Adipose tissue (tissue), 3 donors: ENCODE measurements around the gene PDZK1IP1. TPM values are rescaled to one million over a fixed set of nuclear protein-coding genes. Genes with fewer than 3 reads are reported as not detected.

ENCODE experiments used
- H3K27ac ChIP-seq: one replicate; pipeline ENCODE4 v1.5.1; 2013; ENCODE audit warnings: low read depth, low read length
- WGBS, 3 donors: extraction: QIAGEN DNeasy Blood & Tissue Kit; methylation state at CpG; one replicate each; pipeline ENCODE4 v1.1.7; 2013; 5-methylcytosine and 5-hydroxymethylcytosine counted together
- polyA plus RNA-seq, 3 donors: library from polyadenylated mRNA; stranded (reverse); fragments of 200-250 nt; gene quantifications; one replicate each; pipeline ENCODE4 v1.2.3, GENCODE V29; 2013
- donor health status: healthy with polysubstance abuse.
- donor health status: Bipolar disorder and iron deficiency.
- donor health status: healthy.

Gene PDZK1IP1
- polyA plus RNA-seq, 3 donors, result 9.1 to 34.6 (median 11.0) TPM

DNA sequence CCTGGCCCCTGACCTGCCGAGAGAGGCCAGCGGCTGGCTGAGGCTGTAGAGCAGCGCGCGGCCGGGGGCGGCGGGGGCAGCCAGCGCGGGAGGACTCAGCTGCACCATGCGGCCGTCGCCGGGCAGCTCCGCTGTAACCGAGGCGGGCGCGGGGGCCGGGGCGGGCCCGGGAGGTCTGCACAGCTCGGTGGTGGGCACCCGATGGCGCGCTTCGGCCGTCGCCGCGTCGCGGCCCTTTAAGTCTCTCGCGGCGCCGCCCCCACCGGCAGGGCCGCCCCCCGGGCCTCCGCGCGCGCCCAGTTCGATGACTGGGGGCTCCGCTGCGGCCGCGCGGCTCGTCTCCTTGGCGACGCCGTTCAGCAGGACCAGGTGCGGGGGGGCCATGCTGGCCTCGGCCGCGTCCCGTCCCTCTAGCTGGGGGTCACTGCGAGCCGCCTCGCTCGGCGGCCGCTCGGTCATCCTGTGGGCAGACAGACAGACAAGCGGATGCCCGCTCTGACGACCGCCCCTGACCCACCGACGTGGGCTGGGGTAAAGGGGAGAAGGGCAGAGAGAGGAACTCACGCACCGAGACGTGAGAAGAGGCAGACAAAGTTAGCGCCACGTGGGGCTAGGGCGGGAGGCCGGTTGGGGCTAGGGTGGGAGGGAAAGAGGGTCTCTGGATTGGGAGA is 35.7 kb upstream of the PDZK1IP1 start:
- 1 to 3% (median 2%) methylated on average over 56 to 78 of the region's 79 CpGs for WGBS, 3 donors
- H3K27ac ChIP-seq, result no peak overlapping the region

DNA sequence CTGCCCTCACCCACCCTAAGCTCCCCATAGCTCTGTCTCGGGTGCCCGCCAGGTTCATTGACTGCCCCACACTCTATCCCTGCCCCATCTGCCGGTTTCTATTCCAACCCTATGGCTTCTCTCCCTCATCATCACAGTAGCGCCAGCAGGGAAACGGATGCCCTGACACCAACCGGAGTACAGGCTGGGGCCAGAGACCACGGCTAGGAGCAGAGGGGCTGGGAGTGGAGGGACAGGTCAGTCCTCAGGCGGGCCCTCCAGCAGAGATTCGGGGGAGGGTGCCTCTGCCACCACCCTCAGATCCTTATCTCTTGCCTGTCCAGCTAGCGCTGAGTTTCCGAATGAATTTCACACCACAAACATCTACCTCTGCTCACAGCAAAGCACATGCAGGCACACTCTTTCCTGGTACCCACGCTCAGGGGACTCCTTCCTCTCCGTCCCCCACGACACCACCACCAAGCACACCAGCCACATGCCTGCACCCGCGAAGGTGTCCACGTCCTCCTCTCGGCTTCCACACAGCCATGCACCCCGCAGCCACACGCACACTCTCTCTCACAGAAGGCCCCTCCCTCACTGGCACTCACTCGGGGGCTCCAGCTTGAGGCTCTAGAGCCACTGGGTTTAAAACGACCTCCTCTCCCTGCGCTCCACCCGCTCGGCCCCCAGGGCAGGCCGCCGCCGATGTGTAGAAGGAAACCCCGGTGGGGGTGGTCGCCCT is 35.0 kb upstream of the PDZK1IP1 start:
- H3K27ac ChIP-seq, result no peak overlapping the region
- WGBS, 3 donors, result 7 to 16% (median 12%) methylated on average over 30 of the region's 30 CpGs

DNA sequence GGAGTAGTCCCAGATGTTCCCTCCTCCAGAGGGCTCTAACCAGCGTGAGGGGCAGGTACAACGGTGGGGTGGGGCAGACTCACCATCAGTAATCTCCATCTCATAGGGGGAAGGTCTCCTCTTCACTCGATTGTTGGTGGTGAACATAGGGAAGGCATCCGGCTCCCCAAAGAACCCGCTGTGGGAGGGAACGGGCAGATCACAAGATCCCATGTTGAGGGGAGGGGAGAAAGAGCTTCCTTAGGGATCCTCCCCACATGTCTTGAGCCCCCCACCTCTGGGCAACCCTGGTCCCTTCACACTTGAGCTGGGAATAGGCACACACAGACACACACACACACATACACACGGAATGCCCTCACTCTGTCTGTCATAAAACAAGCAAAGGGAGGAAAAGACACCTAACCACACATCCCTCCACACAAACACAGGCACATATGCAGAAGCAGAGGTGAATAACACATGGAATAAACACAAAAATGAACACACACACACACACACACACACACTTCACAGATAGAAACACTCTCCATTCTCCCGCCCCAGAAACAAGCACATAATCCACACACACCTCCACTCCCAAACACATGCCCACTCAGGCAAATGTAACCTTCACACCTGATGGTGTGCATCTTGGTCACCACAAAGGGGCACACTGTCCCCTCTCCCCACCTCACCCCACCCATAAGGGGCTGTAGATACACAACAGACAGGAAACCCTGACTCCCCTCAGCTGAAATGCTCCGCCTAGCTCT is 34.3 kb upstream of the PDZK1IP1 start:
- no peak overlapping the region for H3K27ac ChIP-seq
- 24 to 58% (median 46%) methylated on average over 9 of the region's 9 CpGs for WGBS, 3 donors

DNA sequence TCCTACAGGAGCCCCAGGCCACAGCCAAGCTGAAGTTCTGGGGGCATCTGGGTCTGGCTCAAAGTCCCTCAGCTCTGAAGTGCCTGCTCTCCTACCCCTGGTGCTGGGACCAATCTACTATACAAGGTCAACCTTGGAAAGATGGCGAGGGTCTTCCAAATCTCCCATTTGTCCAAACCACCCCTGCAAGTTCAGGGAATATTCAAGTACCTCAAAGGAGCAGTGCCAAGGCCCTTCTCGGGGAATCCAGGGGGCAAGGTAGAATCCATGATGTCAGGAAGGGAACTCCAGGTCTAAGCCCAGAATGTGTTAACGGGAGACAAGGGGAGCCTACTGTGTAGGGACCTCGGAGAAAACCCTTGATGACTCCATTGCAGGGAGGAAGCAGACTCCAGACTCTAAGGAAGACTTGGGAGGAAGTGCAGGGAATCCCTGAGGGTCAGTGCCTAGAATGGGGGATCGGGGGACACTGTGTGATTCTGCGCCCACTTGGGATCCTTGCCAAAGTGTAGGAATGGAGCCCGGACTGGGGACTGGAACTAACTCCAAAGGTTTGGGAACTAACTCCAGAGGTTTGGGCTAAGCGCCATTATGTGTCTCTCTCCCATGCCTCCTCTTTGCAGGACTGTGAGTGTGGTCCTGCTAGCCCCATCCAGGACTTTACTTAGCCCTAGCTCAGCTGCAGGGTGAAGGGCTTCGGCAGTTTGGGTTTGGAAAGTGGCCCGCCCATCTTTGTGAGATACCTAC is 33.5 kb upstream of the PDZK1IP1 start:
- 41 to 72% (median 71%) methylated on average over 10 of the region's 10 CpGs for WGBS, 3 donors

DNA sequence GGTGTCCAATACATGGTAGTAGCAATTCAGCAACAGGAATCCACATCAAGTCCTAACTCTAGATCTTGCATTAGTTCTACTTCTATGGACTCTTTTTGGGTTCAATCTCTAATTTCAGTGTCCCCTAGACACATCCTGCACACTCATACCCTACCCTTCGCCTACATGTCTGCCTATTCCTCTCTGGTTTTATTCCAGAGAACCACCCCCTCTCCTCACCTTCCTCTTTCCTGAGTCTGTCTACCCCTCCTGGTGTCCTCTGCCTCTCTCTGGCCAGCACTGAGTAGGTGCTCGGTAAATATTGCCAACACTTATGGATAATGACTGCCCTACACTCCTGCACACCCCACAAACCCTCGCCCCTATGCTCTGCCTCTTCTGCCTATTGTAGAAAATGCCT is 32.6 kb upstream of the PDZK1IP1 start:
- 80 to 95% (median 87%) methylated on average over 3 of the region's 3 CpGs for WGBS, 3 donors
- no peak overlapping the region for H3K27ac ChIP-seq

More for the DNA sequence above, 33.5 kb upstream of the PDZK1IP1 start:
- H3K27ac ChIP-seq, result no peak overlapping the region

DNA sequence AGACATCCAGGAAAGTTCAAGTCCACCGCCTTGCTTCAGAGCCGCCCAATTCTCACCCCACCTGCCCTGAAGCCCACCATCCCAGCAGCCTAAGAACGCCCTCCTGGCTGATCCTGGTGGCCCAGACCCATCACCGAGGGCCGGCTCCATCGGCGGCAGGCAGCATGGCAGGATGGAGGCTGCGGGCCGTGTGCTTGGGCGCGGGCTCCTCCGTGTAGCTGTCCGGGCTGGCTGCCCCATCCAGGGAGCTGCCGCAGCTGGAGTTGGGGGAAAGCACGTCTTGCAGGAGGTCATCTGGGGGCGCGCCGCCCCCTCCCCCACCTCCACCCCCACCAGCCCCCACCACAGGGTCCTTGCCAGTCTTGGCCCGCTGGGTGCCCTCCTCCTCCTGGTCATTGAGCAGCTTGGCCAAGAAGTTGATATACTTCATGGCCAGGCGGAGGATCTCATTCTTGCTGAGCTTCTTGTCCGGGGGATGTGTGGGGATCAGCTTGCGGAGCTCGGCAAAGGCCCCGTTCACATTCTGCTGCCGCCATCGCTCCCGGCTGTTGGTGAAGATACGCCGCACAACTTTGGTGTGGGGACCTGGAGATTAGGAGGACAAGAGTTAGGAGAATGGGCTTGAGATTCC is 29.9 kb upstream of the PDZK1IP1 start:
- H3K27ac ChIP-seq, result no peak overlapping the region
- WGBS, 3 donors, result 88 to 93% (median 92%) methylated on average over 24 to 29 of the region's 29 CpGs

DNA sequence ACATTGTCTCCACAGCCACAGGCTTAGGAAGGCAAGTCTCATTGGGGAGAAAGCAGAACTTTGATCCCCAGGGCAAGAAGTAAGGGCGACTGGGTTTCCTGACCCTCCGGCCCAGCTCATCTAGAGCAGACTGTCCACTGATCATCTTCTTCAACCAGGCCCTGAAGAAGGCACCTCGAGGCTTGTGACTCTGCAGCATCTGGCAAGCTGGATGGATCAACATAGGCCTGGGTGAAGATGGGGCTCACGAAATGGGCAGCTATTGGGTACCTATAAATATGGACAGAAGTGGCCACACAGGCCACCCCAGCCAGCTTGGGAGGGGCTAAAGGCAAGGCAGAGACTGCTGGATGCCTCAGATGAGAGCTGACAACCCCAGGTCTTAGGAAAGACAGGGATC is 29.2 kb upstream of the PDZK1IP1 start:
- 79 to 86% (median 84%) methylated on average over 4 of the region's 4 CpGs for WGBS, 3 donors
- H3K27ac ChIP-seq, result no peak overlapping the region

DNA sequence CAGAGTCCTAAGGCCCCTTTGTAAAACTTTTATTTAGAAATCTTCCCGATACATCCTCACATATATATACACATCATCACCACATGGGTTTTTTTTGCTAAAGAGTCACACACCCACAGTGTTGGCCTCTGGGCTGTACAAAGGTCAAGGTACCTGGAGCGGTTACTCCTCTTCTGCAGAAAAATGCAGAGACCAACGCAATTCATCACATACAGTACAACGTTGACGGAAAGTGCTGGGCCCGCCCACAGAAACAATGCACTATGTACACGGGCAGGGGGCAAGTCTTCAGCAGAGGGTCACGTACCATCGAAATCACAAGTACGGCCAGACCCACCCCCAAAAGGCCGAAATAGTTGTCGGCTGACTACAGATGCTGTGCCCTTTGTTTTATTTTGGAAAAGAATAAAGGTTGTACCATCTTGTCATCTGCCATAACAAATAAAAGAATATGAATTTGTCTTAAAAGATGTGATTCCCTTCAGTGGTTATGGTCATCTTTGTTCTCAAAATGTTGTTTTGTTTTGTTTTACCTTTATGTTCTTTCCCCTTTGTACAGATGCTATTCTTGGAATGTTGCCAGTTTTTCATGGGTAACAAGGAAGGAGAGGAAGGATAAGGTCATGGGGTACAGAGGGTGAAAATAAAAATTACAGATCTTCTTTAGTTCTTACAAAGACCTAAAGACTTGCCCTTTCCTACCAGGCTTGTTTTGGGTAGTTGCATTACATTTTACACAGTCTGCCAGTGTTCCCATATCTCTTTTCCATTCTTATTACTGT is 26.6 kb upstream of the PDZK1IP1 start:
- no peak overlapping the region for H3K27ac ChIP-seq
- 71 to 86% (median 82%) methylated on average over 12 of the region's 12 CpGs for WGBS, 3 donors

DNA sequence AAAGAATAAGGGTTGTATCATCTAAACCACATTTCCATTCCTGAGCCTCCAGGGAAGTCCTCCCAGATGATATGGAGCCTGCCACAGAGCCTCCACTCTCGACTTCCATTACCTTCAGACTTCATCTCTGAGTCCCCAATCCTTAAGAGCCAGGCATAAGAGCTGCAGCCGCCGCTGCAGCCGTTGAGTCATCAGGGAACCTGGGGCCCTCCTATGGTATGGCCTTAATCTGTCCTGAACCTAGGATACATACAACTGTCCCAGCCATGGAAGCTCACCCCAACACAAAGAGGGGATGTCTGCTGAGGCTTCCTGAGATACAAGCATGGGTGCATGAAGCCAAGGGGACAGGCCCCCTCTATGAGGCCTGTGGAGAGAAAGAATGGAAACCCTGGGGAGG is 25.9 kb upstream of the PDZK1IP1 start:
- WGBS, 3 donors, result 85 to 97% (median 91%) methylated on average over 4 of the region's 4 CpGs

DNA sequence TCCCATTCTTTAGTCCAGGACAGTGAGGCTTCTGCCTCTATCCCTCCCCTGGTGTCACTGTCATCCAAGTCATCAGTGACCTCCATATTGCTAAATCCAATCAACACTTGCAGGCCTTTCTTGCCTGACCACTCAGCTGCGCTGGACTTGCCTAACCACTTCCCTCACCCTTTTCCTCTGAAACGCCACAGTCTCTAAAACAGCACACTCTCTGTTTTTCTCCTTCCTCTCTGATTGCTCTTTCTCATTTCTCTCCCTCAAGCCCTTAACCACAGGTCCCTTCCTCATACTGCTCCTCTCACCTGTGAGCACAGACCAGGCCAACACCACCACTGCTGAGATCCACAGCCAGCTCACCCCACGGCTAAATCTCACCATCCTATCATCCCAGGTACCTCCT is 24.7 kb upstream of the PDZK1IP1 start:
- H3K27ac ChIP-seq, result no peak overlapping the region
- 53 to 68% (median 55%) methylated on average over 3 of the region's 3 CpGs for WGBS, 3 donors

More for the DNA sequence above, 25.9 kb upstream of the PDZK1IP1 start:
- no peak overlapping the region for H3K27ac ChIP-seq

DNA sequence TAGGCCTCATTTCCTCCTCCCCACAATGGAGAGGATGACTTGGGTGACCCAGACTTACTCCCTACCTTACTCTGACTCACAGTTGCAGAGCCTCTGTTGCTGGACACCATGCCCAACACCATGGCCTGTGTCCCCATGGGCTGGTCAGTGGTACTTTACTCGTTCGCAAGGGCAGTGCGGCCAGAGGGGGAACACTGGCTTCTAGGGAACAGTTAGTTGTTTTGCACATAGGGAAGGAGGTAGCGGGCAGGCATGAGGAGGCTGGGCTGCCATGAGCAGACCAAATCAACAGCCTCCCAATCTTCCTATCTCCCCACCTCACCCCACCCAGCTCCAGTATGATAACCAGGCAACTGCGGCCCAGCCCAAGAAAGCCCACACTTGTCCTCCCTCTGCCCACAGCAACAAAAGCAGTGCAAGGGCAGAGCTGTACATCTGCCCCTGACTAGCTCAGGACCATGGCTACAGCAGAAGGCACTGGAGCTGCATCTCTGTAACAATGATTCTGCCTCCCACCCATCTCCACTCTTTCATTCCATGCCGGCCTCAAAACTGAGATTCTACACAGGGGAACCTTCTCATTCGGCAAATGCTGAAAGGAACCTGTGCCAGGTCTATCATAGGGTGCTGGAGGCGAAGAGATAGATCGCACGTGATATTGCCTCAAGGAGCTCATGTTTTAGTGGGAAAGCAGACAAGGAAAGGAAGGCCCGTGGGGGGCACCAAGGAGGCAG is 23.6 kb upstream of the PDZK1IP1 start:
- no peak overlapping the region for H3K27ac ChIP-seq
- 63 to 82% (median 74%) methylated on average over 11 of the region's 11 CpGs for WGBS, 3 donors

DNA sequence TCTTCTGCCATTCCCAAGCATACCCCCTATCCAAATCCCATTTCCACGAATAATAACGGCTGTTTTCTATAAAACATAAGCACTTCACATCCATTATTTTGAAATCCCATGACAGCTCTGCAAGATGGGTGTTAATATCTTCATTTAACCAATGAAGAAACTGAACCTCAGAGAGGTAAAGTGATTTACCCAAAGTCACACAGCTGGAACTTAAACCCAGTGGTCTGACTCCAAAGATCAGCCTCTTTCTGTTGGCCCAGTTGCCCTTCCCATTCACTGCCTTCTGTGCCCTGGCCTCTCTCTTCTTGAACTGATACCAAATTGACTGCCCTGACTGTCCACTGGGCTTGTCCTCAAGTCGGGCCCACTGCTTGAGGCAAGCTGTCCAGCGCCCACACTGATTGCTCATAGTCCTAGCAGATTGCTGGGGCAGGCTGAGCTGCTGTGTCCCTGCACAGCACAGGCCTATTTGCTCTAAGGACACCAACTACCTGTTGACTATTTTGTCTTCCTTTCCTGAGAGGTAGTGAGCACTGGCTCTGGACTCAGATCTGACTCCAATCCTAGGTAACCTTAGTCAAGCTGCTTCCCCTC is 22.9 kb upstream of the PDZK1IP1 start:
- H3K27ac ChIP-seq, result no peak overlapping the region
- WGBS, 3 donors, result 72 to 80% (median 79%) methylated on average over 4 of the region's 4 CpGs

DNA sequence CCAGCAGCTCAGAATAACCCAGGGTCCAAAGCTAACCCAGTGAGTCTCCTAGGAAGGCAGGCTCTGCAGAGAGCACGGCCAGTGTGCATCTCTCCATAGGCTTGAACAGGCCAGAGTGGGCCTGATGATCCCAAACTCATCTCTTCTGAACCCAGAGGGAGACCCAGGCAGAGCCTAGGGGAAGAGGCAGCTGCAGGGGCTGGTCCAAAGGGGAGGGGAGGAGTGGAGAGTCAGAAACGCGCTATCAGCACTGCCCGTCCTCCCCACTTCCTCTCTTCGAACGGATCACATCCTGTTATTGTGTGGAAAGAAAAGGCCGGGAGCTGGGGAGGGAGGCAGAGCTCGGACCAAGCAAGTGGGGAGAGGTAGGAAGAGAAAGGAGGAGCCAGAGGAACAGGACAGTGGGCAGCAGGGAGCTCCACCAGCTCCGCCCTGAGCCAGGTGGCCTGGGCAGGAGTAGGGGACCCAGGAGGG is 22.0 kb upstream of the PDZK1IP1 start:
- no peak overlapping the region for H3K27ac ChIP-seq
- 26 to 53% (median 30%) methylated on average over 7 to 9 of the region's 9 CpGs for WGBS, 3 donors

DNA sequence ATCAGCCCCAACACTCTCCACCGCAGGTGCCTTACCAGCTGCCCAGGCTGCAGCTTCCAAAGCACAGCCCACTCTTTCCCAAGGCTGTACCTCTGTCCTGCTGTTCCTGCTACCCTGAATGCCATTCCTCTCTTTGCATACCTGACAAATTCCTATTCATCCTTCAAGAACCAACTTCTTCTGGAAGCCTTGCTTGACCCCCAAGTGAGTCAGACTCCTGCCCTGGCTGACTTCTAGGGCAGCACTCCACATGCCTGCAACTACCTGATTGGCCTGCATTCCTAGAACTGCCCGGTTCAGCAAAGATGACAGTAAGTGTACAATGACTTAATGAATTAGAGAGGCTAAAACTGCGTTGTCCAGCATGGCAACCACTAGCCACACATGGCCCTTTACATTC is 20.8 kb upstream of the PDZK1IP1 start:
- WGBS, 3 donors, result 57 to 82% (median 73%) methylated on average over 3 of the region's 3 CpGs
- H3K27ac ChIP-seq, result no peak overlapping the region

DNA sequence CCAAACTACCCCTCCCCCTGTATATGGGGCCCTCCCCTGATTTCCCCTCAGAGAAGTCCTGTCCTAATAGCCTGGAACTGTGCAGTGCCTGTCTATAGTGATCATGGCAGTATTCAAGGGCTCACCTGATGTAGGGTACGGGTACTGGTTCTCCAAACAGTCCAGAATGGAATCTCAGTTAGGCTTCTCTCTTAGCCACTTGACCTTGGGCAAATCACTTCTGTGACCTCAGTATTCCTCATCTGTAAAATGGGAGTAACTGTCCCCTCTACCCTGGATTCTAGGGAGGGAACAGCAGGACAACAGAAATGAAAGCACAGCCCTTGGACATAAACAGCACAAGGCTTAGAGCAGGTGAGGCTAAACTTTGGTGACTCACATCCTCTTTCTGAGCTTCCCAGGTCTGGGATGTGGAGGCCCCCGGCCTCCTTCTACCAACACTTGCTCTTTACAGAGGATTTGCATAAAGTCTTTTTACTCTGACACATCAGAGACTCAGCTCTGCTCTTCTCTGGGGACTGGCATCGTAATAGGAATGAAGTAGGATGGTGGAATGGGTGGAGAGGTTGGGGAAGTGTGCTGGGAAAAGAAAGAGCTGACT is 20.0 kb upstream of the PDZK1IP1 start:
- WGBS, 3 donors, result 48 to 86% (median 78%) methylated on average over 3 of the region's 3 CpGs

DNA sequence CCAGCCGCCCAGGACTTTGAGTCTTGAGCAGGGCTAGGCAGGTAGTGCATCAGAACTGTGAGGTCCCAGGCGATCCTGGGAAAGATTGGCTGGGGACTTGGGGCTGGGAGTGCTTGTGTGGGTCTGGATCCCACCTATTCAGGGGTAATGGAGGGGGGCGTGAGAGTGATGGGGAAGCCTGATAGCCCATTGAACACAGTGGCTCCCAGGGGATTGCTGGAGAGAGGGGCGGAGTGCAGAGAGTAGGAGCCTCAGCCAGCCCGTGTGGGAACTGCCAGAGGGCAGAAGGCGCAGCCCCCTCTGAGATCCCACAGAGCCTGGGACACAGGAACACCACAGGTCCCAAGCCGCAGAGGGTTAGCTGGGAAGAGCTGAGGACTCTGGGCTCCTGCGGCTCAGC is 19.3 kb upstream of the PDZK1IP1 start:
- no peak overlapping the region for H3K27ac ChIP-seq
- 57 to 70% (median 69%) methylated on average over 8 of the region's 8 CpGs for WGBS, 3 donors

More for the DNA sequence above, 20.0 kb upstream of the PDZK1IP1 start:
- H3K27ac ChIP-seq, result no peak overlapping the region
